Measurements from ENCODE around the gene HCN2.

HCN2 gene

GRCh38 chr19:642767-643727 lies 53.4 kb downstream of the HCN2 start:
- no peak for TF ChIP-seq CTCF (IDR thresholded peaks at IDR 0.05; ENCODE audit: low read depth, low read length)
- DNase-seq (ENCODE audit: extremely low read depth, low read depth): no peak

GRCh38 chr19:643736-644135 lies 54.1 kb downstream of the HCN2 start:
- TF ChIP-seq CTCF (IDR thresholded peaks at IDR 0.05; ENCODE audit: low read depth, low read length): no peak
- DNase-seq (ENCODE audit: extremely low read depth, low read depth): no peak

- no peak for TF ChIP-seq CTCF (IDR thresholded peaks at IDR 0.05; ENCODE audit: low read depth, low read length)
- no peak for DNase-seq (ENCODE audit: extremely low read depth, low read depth)
These were observed 54.7 kb downstream of the HCN2 start for GRCh38 chr19:644363-644762.

GRCh38 chr19:644789-645188 lies 55.1 kb downstream of the HCN2 start:
- TF ChIP-seq CTCF (IDR thresholded peaks at IDR 0.05; ENCODE audit: low read depth, low read length): no peak
- no peak for DNase-seq (ENCODE audit: extremely low read depth, low read depth)

GRCh38 chr19:645912-646778 lies 56.5 kb downstream of the HCN2 start:
- TF ChIP-seq CTCF (IDR thresholded peaks at IDR 0.05; ENCODE audit: low read depth, low read length): no peak
- no peak for DNase-seq (ENCODE audit: extremely low read depth, low read depth)

- DNase-seq (ENCODE audit: extremely low read depth, low read depth): no peak
- TF ChIP-seq CTCF (IDR thresholded peaks at IDR 0.05; ENCODE audit: low read depth, low read length): no peak
These were observed 57.3 kb downstream of the HCN2 start for GRCh38 chr19:646779-647565.

All from AG09319 (cell line).